MM.1S (cell line): ENCODE data around the gene MAP2K2.
A peak's percentile ranks its signal among the peaks of the same experiment; 100 is the strongest.

ENCODE experiments used
- DNase-seq: peaks from one replicate; pipeline ENCODE4 v3.0.0-alpha.2; 2015
- H2AFZ ChIP-seq: fragments of 300-600 bp; sonication (generic); 2 replicates; pipeline ENCODE4 v1.6.0; 2016; ENCODE audit warnings: antibody characterized with exemption, low read length
- H3F3A ChIP-seq: fragments of 300-600 bp; sonication (generic); 2 replicates; pipeline ENCODE4 v1.6.1; 2016; ENCODE audit warnings: mild to moderate bottlenecking, antibody characterized with exemption, low read length, moderate library complexity, mixed read lengths; ENCODE audit not compliant: insufficient read depth
- H3K27ac ChIP-seq: fragments of 300-600 bp; sonication (generic); 2 replicates; pipeline ENCODE4 v1.5.1; 2016; ENCODE audit warnings: mild to moderate bottlenecking, low read length
- H3K27me3 ChIP-seq: fragments of 300-600 bp; sonication (generic); replicated peaks from 2 replicates; pipeline ENCODE4 v1.6.0; 2016; ENCODE audit warnings: low read length; ENCODE audit not compliant: insufficient read depth
- H3K36me3 ChIP-seq: fragments of 300-600 bp; sonication (generic); replicated peaks from 2 replicates; pipeline ENCODE4 v1.6.1; 2016; ENCODE audit warnings: mild to moderate bottlenecking, low read length, mixed read lengths; ENCODE audit not compliant: insufficient read depth
- H3K4me1 ChIP-seq: fragments of 300-600 bp; sonication (generic); 2 replicates; pipeline ENCODE4 v1.6.1; 2016; ENCODE audit warnings: low read length, mixed read lengths
- H3K4me2 ChIP-seq: fragments of 300-600 bp; sonication (generic); 2 replicates; pipeline ENCODE4 v1.6.0; 2016; ENCODE audit warnings: low read depth, low read length
- H3K4me3 ChIP-seq: fragments of 300-600 bp; sonication (generic); 2 replicates; pipeline ENCODE4 v1.5.1; 2016; ENCODE audit warnings: low read length, mixed read lengths
- H3K79me2 ChIP-seq: fragments of 300-600 bp; sonication (generic); 2 replicates; pipeline ENCODE4 v1.6.1; 2016; ENCODE audit warnings: mixed run types, low read length, mixed read lengths
- H3K9ac ChIP-seq: fragments of 300-600 bp; sonication (generic); 2 replicates; pipeline ENCODE4 v1.6.1; 2016; ENCODE audit warnings: low read length, mixed read lengths
- H3K9me2 ChIP-seq: fragments of 300-600 bp; sonication (generic); replicated peaks from 2 replicates; pipeline ENCODE4 v1.6.1; 2016; ENCODE audit warnings: mild to moderate bottlenecking, low read length, mixed read lengths; ENCODE audit not compliant: insufficient read depth
- H3K9me3 ChIP-seq: fragments of 300-600 bp; sonication (generic); replicated peaks from 2 replicates; pipeline ENCODE4 v1.6.1; 2016; ENCODE audit warnings: mild to moderate bottlenecking, low read length, mixed read lengths; ENCODE audit not compliant: insufficient read depth
- H4K20me1 ChIP-seq: fragments of 300-600 bp; sonication (generic); 2 replicates; pipeline ENCODE4 v1.6.1; 2016; ENCODE audit warnings: mild to moderate bottlenecking, low read length, moderate library complexity, mixed read lengths; ENCODE audit not compliant: insufficient read depth
- EZH2 ChIP-seq: fragments of 300-600 bp; sonication (generic); optimal IDR thresholded peaks from 2 replicates; pipeline ENCODE3; 2017; ENCODE audit warnings: low read depth, mild to moderate bottlenecking, antibody characterized with exemption, low read length, mixed read lengths
- EZH2phosphoT487 ChIP-seq: fragments of 300-600 bp; sonication (generic); IDR thresholded peaks from 2 replicates; pipeline ENCODE4 v1.6.1; 2018; ENCODE audit warnings: antibody characterized with exemption, low read length
- TF ChIP-seq, protein P1 (sequence below): fragments of 300-600 bp; sonication (generic); IDR thresholded peaks from 2 replicates; pipeline ENCODE4 v1.5.1; 2016; ENCODE audit warnings: antibody characterized with exemption, low read length, mixed read lengths

Gene MAP2K2

DNA sequence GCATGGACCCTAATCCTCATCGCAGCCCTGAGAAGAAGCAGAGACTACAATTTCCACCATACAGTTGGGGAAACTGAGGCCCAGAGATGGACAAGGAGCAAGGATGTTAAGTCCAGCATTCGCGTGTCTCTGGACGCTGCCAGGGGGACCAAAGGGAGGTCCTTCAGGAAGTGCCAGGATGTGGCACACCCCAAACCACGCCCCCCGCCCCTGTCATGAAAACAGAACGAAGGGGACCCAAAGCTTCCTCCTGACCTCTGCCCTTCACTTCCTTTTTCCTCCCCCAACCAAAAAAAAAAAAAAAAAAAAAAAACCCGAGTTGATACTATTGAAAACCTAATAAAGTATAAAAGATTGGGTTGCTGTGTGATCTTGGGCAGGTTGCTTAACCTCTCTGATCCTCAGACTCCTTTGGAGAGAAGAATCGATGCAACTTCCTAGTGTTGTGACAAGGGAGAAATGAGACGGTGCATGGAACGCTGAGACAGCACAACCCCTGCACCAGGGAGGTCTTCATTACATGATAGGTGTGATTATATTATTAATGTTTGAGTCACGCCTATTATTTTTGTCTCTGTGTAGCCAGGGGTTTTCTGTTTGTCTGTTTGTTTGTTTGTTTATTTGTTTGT lies 54.5 kb downstream of the MAP2K2 start:
- Histone ChIP-seq H4K20me1 (no peaks in the 10 kb centered on the region), H3K27ac (no peak overlapping the region), H3K4me2 (no peak overlapping the region), H3K79me2 (peaks cover 7% of the 10 kb centered on the region), H3F3A (peaks cover 7% of the 10 kb centered on the region), H3K36me3 (no peaks in the 10 kb centered on the region), H3K4me1 (peaks cover 10% of the 10 kb centered on the region), H3K4me3 (no peak overlapping the region), H3K27me3 (peaks cover 34% of the 10 kb centered on the region), H3K9me3 (no peaks in the 10 kb centered on the region), H2AFZ (no peak overlapping the region), H3K9ac (no peak overlapping the region), H3K9me2 (no peaks in the 10 kb centered on the region)
- DNase-seq, result no peak
- TF ChIP-seq EZH2phosphoT487, result no peak

DNA sequence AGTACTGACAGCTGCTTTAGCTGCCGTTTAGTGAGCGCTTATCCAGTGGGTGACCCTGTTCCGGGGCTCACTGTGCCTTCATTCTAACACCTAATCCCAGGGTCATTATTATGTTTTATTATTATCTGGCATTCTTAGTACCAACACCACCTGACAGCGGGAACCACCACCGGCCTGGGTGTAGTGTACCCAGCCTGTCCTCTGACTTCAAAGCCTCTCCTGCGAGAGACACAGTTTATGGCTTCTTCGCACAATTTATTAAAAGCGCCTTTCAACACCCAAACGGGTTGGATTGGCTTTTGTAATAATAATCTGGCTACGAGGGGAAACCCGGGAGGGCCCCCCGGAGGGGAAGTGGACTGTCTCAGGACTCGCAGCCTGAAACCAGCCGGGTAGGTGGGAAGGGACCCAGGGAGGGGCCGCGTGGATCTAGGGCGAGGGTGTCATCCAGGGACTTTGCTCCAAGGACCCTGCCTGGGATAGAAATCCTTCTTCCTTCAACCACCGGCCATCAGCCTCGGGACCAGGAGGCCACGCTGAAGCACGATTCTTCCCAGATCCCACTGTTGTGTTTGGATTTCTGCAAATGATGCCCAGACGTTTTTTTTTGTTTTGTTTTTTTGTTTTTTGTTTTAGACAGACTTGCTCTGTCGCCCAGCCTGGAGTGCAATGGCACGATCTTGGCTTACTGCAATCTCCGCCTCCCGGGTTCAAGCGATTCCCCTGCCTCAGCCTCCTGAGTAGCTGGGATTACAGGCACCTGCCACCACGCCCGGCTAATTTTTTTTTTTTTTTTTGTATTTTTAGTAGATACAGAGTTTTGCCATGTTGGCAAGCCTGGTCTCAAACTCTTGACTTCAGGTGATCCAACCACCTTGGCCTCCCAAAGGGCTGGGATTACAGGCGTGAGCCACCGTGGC lies 55.6 kb downstream of the MAP2K2 start:
- no peak for TF ChIP-seq EZH2
- no peak for TF ChIP-seq EZH2phosphoT487
- Histone ChIP-seq H3K9me2 (no peaks in the 10 kb centered on the region), H3K36me3 (no peaks in the 10 kb centered on the region), H3K4me1 (peaks cover 10% of the 10 kb centered on the region), H2AFZ (no peak overlapping the region), H3K9ac (no peak overlapping the region), H3F3A (peaks cover 7% of the 10 kb centered on the region), H4K20me1 (peaks cover 11% of the 10 kb centered on the region), H3K4me3 (no peak overlapping the region), H3K27ac (no peak overlapping the region), H3K79me2 (peaks cover 18% of the 10 kb centered on the region), H3K4me2 (peak overlapping the region; percentile 92; the same call in 1 of the 2 replicates), H3K27me3 (peaks cover 34% of the 10 kb centered on the region), H3K9me3 (no peaks in the 10 kb centered on the region)
- DNase-seq, result no peak

DNA sequence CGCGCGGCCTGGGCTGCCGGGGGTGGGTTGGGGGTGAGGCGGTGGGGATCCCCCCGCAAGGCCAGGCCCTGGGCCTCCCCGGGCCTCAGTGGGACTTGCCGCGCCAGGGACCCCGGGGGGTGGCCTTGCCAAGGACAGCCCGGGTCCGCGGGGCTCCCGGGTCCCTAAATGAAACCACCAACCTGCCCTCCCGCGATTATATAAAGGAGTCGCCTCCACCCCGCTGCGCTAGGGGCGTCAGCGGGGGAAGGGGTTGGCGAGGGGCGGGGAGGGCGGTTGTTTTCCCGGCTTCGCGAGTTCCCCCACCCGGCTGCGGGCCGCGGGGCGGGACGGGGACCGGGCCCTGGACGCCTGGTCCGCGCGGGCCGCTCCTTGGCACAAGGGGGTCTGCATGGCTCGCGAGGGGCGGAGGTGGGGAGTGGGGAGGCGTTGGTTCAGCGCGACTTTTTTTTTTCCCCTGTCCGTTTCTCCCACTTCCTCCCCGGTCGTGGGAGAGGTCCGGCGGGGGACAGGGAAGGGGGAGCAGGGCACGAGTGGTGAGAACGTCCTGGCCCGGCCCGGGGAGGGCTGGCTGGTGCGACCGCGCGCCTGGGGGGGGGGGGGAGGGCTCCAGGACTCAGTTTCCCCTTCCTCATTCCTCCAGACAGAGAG lies 56.4 kb downstream of the MAP2K2 start:
- Histone ChIP-seq H3K36me3 (no peaks in the 10 kb centered on the region), H3K27ac (no peak overlapping the region)

DNA sequence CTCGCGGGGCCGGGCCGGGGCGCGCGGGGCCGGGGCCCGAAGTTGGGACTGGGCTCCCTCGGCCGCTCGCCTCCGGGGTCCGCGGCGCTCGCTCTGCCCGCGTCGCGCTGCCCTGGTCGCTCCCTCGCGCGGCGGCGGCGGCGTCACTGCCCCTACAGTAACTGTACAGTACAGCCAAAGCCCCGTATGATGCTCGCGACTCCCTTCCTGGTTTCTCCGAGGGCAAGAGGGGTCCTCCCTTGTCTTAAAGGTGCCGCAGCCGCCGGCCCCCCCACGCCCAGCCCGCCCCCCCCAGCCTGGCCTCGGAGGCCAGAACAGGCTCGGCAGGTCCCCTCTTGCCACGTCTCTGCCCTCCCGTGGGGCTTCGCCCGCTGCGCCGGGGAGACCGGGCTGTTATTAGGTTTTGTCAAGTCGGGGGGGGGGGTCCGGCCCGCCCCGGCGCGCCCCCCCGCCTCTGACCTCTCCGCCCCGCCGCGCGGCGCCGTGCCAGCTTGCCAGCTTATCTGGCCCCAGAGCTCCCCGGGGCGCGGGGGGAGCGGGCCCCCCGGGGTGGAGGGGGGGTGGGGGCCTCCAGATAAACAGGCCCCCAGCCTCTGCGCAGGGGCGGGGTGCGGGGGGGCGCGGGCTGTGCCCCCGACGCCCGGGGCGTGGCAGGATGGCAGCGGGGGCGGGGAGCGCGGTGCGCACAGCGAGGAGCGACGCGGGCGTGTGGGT lies 57.1 kb downstream of the MAP2K2 start, which contains the start of gene ZBTB7A:
ZBTB7A (minus strand) TSS at position 218 of the 714 bp plus-strand sequence. CDS start 11,667 bp downstream, outside the sequence.
- Histone ChIP-seq H3K36me3 (no peaks in the 10 kb centered on the region), H3F3A (peaks cover 7% of the 10 kb centered on the region), H3K79me2 (peaks cover 33% of the 10 kb centered on the region), H3K27me3 (peaks cover 25% of the 10 kb centered on the region), H3K9ac (peak within 1 kb of the TSS; percentile 72; the same call in 1 of the 2 replicates), H3K9me3 (no peaks in the 10 kb centered on the region), H3K4me2 (peak within 1 kb of the TSS; percentile 97), H3K4me1 (peaks cover 10% of the 10 kb centered on the region), H4K20me1 (peaks cover 25% of the 10 kb centered on the region), H2AFZ (peak within 1 kb of the TSS; percentile 95), H3K9me2 (no peaks in the 10 kb centered on the region), H3K4me3 (peak within 1 kb of the TSS; percentile 97), H3K27ac (no peak within 1 kb of the TSS)
- TF ChIP-seq EZH2 (no peak), EZH2phosphoT487 (no peak)
- TF ChIP-seq, protein P1, sequence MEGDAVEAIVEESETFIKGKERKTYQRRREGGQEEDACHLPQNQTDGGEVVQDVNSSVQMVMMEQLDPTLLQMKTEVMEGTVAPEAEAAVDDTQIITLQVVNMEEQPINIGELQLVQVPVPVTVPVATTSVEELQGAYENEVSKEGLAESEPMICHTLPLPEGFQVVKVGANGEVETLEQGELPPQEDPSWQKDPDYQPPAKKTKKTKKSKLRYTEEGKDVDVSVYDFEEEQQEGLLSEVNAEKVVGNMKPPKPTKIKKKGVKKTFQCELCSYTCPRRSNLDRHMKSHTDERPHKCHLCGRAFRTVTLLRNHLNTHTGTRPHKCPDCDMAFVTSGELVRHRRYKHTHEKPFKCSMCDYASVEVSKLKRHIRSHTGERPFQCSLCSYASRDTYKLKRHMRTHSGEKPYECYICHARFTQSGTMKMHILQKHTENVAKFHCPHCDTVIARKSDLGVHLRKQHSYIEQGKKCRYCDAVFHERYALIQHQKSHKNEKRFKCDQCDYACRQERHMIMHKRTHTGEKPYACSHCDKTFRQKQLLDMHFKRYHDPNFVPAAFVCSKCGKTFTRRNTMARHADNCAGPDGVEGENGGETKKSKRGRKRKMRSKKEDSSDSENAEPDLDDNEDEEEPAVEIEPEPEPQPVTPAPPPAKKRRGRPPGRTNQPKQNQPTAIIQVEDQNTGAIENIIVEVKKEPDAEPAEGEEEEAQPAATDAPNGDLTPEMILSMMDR, result no peak
- DNase-seq, result peak; percentile 71

More for the DNA sequence above, 56.4 kb downstream of the MAP2K2 start:
- Histone ChIP-seq H3K4me1 (peaks cover 10% of the 10 kb centered on the region), H3K4me3 (peak overlapping the region; percentile 97), H3K27me3 (peaks cover 30% of the 10 kb centered on the region), H3K9me2 (no peaks in the 10 kb centered on the region), H3K79me2 (peaks cover 26% of the 10 kb centered on the region), H2AFZ (peak overlapping the region; percentile 85), H4K20me1 (peaks cover 18% of the 10 kb centered on the region), H3K9me3 (no peaks in the 10 kb centered on the region), H3K4me2 (peak overlapping the region; percentile 92), H3K9ac (no peak overlapping the region; the same call in 1 of the 2 replicates), H3F3A (peaks cover 7% of the 10 kb centered on the region)
- TF ChIP-seq EZH2 (peak; percentile 75), EZH2phosphoT487 (no peak)
- DNase-seq, result no peak
